Thyroid gland (tissue), 4 donors: Measurements from ENCODE around the gene BANK1.

ENCODE experiments used
- CTCF ChIP-seq, 6 experiments: fragments of 200-600 bp in 3 of 6; fragments of 450-650 bp in 3 of 6; sonication (generic) in 3 of 6; IDR thresholded peaks; one replicate each; pipeline ENCODE4 v1.5.1; 2016 to 2019; ENCODE audit warnings: antibody characterized with exemption in 6 of 6, mild to moderate bottlenecking in 2 of 6, inconsistent platforms in 1 of 6, moderate library complexity in 1 of 6
- POLR2A ChIP-seq, 2 donors: fragments of 450-650 bp; IDR thresholded peaks; one replicate each; pipeline ENCODE4 v1.6.1; 2017; ENCODE audit warnings: antibody characterized with exemption in 2 of 2, mild to moderate bottlenecking in 2 of 2, moderate library complexity in 1 of 2

- TF ChIP-seq CTCF (IDR thresholded peaks at IDR 0.05), result no peak
- TF ChIP-seq POLR2A (IDR thresholded peaks at IDR 0.05), result no peak
These were observed 177.3 kb downstream of the BANK1 start for GRCh38 chr4:101967697-101968346.
